ENCODE data around the gene RNU1-3.
"Not testable (repeated sequence)": the region's sequence is repeated elsewhere in the genome, so short reads cannot be mapped to it uniquely, and the experiment has no call there.

Gene RNU1-3

GRCh38 chr1:16651560-16651959, 15.2 kb downstream of the RNU1-3 start:
- not testable (repeated sequence) for FAIRE-seq

GRCh38 chr1:16649960-16650359, 16.8 kb downstream of the RNU1-3 start:
- not testable (repeated sequence) for FAIRE-seq

DNA sequence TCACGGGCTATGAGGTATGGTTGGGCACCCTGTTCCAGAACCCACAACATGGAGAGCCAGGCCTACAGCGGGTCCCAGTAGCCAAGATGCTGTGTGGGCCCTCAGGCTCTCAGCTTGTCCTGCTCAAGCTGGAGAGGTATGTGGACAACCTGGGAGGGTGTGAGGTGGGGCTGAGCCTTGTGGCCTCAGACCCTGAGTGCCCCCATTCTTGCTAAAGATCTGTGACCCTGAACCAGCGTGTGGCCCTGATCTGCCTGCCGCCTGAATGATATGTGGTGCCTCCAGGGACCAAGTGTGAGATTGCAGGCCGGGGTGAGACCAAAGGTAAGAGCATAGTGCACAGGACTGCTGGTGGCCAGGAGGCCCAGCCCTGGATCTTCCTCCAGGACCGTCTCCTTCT, 17.4 kb downstream of the RNU1-3 start:
- FAIRE-seq = not testable (repeated sequence)

- not testable (repeated sequence) for FAIRE-seq
These were observed 18.0 kb downstream of the RNU1-3 start for GRCh38 chr1:16648756-16649155.

DNA sequence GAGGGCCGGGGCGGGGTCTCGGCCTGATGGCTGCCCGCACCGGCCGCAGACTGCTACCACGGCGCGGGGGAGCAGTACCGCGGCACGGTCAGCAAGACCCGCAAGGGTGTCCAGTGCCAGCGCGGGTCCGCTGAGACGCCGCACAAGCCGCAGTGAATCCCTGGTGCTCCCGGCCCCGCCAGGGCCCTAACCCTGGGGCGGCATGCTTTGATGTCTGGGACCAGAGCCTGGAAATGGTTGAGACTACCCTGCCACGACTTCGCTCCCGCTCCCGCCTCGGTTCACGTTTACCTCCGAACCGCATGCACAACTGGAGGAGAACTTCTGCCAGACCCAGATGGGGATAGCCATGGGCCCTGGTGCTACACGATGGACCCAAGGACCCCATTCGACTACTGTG, 18.5 kb downstream of the RNU1-3 start:
- FAIRE-seq = not testable (repeated sequence)

- not testable (repeated sequence) for FAIRE-seq
These were observed 19.3 kb downstream of the RNU1-3 start for GRCh38 chr1:16647179-16648176.

- not testable (repeated sequence) for FAIRE-seq
These were observed 20.0 kb downstream of the RNU1-3 start for GRCh38 chr1:16646716-16647115.

DNA sequence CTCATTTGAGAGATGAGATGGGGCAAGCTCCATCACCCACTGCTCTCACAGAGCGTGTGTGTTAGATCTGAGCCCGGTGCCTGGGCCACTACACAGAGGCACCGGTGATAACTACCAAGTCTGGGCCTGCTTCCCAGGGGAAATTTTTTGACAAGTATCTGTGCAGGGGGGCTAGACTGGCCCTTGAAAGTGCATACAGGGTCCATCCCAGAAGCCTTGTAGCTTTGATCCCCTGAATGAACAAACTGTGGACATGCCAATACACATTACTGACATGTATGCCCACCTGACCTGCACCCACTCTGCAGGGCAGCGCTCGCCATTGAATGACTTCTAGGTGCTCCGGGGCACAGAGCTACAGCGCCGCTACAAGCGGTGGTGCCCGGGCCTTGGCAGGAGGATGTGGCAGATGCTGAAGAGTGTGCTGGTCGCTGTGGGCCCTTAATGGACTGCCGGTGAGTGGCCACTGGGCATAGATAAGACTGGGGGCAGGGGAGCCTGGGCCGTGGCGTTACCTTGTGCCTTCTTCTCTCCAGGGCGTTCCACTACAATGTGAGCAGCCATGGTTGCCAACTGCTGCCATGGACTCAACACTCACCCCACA, 20.6 kb downstream of the RNU1-3 start:
- FAIRE-seq = not testable (repeated sequence)

DNA sequence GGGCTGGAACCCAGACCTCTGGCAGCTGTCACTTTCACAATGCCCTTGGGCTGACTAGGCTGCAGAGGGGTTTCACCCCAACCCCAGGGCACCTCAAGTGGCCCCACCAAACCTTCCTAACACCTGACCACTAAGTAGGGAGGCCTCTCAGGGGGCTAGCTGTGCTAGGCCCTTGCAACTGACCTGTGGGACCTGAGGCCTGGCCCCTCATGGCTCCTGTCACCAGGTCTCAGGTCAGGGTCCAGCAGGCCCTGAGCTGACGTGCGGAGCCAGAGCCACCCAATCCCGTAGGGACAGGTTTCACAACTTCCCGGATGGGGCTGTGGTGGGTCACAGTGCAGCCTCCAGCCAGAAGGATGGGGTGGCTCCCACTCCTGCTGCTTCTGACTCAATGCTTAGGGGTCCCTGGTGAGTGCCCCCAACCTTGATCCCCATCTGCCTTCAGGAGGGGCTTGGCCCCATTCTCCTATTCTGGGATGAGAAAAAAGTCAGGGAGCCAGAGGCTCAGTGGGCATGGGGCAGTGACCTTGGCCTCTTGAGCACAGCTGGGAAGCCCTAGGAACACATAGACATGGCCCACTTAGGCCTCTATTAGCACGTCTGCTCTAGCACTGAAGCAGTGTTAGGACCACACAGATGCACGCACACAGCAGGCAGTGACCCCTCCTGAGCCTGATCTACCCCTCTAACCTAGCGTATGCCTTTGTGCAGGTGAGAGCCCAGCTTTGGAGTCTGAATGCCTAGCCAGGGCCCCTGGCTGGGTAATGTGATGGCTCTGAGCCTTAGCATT, 21.3 kb downstream of the RNU1-3 start:
- FAIRE-seq = not testable (repeated sequence)

DNA sequence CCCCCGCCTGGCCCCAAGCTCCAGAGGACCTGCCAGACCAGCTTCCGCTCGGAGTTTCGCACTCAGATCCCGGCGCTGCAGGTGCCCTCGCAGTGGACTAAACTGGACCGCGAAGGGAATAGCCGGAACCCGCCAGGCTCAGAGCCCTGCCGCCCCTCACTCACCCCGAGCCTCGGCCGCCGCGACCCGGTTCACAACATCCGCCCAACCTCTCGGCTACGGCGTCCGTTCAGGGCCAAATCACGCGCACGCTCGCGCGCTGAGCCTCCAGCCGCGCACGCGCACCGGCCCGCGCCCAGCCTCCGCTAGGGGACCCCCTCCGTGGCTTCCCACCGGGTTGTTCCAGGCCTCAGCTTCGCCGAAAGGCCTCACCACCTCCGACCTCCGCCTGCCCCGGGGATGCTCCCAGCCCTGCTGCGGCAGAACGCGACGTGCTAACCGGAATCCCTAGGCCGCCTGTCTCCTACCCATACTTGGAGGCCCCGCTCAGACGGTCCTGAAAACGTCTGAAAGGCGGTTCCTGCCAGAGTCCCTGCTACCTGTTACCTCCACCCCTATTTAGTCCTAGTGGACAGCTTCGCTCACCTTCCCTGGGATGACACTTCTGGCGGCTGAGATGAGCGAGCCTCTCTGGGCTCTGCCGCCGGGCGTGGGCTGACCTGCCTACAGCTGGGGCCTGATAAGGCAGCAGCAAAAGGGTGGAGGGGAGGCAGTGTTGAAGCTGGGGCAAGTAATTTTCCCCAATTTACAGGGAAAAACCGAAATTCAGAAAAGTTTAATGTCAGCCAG, 22.1 kb downstream of the RNU1-3 start:
- FAIRE-seq = not testable (repeated sequence)

DNA sequence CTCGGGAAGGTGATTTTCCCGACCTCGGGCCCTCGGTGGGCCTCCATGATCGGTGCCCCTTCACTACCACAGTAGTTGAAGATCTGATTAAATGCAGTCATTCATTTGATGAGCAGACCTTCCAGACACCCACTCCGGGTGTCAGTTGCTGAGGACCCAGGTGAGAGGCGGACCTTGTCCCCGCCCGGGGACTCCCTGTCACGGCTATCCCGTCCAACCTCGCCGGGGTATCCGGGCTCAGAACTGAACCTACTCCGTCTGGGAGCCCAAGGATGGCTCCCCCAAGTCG, 22.6 kb downstream of the RNU1-3 start:
- FAIRE-seq = no peak

DNA sequence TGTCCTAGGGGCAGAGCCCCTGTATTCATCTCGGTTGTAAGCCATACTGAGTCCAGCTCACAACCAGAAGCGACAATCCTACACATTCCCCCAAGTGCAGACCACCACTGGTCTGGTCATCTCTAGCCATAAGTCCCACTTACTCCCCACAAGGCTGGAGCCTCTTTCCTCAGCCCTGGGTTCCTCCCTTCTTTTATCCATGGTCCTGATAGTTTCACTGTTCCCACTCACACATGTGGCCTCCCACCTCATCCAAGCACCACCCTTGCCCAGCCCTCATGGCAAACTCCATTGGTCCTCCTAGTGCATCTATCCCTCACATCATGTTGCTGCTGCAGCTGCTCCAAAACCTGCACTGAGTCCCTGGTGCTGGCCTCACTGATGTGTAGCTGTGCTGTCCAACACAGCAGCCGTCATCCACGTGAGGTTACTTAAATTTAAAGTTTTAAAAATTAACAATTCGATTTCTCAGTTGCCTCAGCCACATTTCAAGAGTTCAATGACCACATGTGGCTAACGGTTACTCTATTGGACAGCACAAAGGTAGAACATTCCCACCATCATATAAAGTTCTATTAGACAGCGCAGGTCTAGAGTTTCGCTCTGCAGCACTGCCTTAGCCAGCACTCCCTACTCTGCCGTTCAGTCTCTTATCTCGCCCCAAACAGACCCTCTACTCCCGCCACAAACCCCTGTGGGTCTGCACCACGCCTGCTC, 23.1 kb downstream of the RNU1-3 start:
- not testable (repeated sequence) for FAIRE-seq

DNA sequence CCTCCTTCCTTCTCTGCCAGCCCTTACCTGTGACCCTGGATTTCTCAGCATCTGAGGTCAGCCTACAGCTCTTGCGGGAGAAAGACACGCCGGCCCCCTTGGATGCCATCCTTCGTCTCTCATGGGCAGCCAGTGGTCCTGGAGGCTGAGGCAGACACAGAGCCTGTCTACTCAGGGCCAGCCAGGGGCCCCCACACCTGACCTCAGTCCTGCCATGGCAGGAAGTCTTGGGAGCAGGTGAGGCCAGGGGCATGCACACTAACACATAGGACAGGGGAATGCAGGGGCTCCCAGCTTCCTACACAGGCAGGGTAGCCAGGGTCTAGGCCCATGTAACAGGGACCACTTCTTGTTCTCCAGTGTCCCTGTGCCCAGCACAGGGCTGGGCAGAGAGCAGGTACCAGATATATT, 23.7 kb downstream of the RNU1-3 start:
- FAIRE-seq = not testable (repeated sequence)

DNA sequence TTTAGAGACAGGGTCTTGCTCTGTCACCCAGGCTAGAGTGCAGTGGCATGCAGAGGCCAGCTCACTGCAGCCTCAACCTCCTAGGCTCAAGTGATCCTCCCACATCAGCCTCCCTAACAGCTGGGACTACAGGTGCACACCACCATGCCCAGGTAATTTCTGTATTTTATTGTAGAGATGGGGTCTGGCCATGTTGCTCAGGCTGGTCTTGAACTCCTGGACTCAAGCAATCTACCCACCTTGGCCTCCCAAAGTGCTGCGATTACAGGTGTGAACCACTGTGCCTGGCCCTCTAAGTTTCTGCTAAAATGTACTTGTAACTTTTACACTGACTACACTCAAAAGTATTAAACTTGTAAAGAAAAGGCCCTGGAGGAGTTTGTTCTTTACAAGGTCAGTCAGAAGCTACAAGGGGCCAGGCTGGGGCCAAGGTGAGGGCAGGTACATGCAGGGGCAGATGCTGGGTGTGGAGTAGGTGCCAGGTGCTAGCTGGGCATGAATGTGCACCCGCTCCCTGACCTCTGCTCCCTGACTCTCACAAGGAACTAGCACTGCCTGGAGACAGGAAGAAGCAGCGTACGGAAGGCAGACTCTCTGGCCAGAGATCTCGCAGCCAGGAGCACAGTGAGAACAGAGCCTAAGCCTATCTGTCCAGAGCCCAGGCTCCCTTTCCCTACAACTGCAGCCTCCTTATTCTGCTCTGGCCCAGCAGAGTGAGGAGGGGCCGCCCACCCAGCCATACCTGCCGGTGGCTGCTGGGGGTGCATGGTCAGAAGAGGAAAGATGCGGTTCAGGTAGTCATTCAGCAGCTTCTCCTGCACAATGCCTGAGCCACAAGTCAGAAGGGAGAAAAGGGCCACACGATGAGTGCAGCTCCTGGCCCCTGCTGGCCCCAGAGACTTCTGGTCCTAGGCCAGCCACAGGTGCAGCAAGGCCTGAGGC, 24.5 kb downstream of the RNU1-3 start:
- FAIRE-seq = not testable (repeated sequence)

DNA sequence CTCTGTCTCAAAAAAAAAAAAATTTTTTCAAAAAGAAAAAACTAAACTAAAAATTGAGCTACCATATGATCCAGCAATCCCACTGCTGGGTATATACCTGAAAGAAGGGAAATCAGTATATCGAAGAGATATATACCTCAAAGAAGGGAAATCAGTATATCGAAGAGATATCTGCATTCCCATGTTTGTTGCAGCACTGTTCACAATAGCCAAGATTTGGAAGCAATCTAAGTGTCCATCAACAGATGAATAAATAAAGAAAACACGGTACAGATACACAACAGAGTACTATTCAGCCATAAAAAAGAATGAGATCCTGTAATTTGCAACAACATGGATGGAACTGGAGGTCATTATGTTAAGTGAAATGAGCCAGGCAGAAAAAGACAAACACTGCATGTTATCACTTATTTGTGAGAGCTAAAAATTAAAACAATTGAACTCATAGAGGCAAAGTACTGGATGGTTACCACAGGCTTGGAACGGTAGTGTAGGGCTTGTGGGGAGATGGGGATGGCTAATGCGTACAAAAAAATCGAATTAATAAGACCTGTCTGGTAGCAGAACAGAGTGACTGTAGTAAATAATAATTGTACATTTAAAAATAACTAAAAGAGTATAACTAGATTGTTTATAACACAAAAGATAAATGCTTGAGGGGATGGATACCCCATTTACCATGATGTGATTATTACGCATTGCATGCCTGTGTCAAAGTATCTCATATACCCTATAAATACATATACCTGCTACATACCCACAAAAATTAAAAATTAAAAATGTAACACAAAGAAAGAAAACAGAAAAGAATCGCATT, 25.4 kb downstream of the RNU1-3 start:
- FAIRE-seq = not testable (repeated sequence)

DNA sequence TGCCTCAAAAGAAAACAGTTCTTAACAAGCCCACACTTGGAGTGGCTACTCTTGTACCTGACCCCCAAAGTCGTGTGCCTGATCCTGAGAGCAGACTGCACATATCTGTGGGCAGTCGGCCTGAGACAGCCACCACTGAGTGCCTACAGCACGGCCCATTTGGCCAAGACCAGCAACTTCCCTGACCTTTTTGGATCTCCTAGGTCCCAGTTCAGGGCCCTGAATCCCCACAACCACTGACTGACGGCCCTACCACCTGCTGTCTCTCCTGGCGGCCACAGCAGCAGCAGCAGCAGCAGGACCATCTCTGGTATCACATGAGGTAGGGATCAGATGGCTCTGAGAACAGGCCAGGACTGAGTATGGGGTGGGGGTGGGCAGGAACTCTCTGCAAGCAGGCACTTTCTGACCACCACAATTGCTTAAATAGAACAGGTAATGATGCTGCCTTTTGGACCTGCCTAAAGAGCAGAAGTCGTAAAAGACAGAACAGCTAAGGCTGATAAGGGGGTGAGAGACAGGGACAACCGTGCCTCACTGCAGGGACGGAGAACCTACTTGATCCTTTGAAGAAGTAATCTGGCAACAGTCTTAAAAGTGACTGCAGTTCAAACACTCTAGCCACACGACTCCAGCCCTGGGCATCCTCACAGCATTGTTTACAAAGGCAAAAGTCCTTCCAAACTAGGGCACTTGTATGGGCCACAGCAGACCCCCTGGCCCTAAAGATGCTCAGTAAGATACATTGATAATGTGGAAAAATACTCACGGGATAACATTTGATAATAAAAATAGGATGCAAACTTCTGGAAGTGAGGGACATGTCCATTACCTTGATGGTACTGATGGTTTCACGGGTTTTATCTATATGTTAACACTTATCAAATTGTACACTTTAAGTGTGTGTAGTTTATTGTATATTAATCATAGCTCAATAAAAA, 27.4 kb downstream of the RNU1-3 start:
- FAIRE-seq = not testable (repeated sequence)

GRCh38 chr1:16637941-16638778, 28.6 kb downstream of the RNU1-3 start:
- FAIRE-seq = not testable (repeated sequence)
